Parathyroid adenoma (tissue), 2 donors: ENCODE data around the gene HOXB7.

ENCODE experiments used
- H2AFZ ChIP-seq: fragments of 300-600 bp; sonication (generic); one replicate; pipeline ENCODE4 v1.7.0; 2017; ENCODE audit warnings: antibody characterized with exemption, mild to moderate bottlenecking
- H3K27ac ChIP-seq: fragments of 300-600 bp; sonication (generic); one replicate; pipeline ENCODE4 v1.7.0; 2017
- H3K27me3 ChIP-seq: fragments of 300-600 bp; sonication (generic); one replicate; pipeline ENCODE4 v1.7.0; 2017; ENCODE audit warnings: low read length; ENCODE audit not compliant: control insufficient read depth, insufficient read depth
- H3K36me3 ChIP-seq: fragments of 300-600 bp; sonication (generic); one replicate; pipeline ENCODE4 v1.7.0; 2017; ENCODE audit warnings: low read length; ENCODE audit not compliant: control insufficient read depth, insufficient read depth
- H3K4me1 ChIP-seq: fragments of 300-600 bp; sonication (generic); one replicate; pipeline ENCODE4 v1.7.0; 2017; ENCODE audit warnings: control low read depth
- H3K4me2 ChIP-seq: fragments of 300-600 bp; sonication (generic); one replicate; pipeline ENCODE4 v1.7.0; 2017; ENCODE audit warnings: low read length
- H3K4me3 ChIP-seq: fragments of 300-600 bp; sonication (generic); one replicate; pipeline ENCODE4 v1.7.0; 2017; ENCODE audit warnings: low read depth, low read length
- H3K79me2 ChIP-seq: fragments of 300-600 bp; sonication (generic); one replicate; pipeline ENCODE4 v1.7.0; 2017; ENCODE audit warnings: control low read depth
- H3K9ac ChIP-seq: fragments of 300-600 bp; sonication (generic); one replicate; pipeline ENCODE4 v1.7.0; 2017; ENCODE audit warnings: mild to moderate bottlenecking
- H3K9me3 ChIP-seq: fragments of 300-600 bp; sonication (generic); one replicate; pipeline ENCODE4 v1.7.0; 2017; ENCODE audit warnings: low read length; ENCODE audit not compliant: control insufficient read depth
- TF ChIP-seq, protein P1 (sequence below): fragments of 300-600 bp; sonication (generic); IDR thresholded peaks from one replicate; pipeline ENCODE4 v1.7.0; 2017; ENCODE audit warnings: antibody characterized with exemption, mild to moderate bottlenecking
- donor health status: primary hyperparathyroidism.

Gene HOXB7

GRCh38 chr17:48592057-48592514 lies 18.7 kb downstream of the HOXB7 start:
- Histone ChIP-seq H3K27me3 (no peaks in the 10 kb centered on the region), H3K27ac (no peak overlapping the region), H3K36me3 (no peaks in the 10 kb centered on the region), H3K9ac (no peak overlapping the region), H3K79me2 (no peaks in the 10 kb centered on the region), H3K4me3 (no peak overlapping the region), H3K4me1 (no peaks in the 10 kb centered on the region), H3K9me3 (no peaks in the 10 kb centered on the region), H3K4me2 (no peak overlapping the region), H2AFZ (no peak overlapping the region)
- TF ChIP-seq, protein P1, sequence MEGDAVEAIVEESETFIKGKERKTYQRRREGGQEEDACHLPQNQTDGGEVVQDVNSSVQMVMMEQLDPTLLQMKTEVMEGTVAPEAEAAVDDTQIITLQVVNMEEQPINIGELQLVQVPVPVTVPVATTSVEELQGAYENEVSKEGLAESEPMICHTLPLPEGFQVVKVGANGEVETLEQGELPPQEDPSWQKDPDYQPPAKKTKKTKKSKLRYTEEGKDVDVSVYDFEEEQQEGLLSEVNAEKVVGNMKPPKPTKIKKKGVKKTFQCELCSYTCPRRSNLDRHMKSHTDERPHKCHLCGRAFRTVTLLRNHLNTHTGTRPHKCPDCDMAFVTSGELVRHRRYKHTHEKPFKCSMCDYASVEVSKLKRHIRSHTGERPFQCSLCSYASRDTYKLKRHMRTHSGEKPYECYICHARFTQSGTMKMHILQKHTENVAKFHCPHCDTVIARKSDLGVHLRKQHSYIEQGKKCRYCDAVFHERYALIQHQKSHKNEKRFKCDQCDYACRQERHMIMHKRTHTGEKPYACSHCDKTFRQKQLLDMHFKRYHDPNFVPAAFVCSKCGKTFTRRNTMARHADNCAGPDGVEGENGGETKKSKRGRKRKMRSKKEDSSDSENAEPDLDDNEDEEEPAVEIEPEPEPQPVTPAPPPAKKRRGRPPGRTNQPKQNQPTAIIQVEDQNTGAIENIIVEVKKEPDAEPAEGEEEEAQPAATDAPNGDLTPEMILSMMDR: no peak

GRCh38 chr17:48591255-48592056 lies 19.4 kb downstream of the HOXB7 start:
- Histone ChIP-seq H3K4me1 (no peaks in the 10 kb centered on the region), H3K4me3 (no peak overlapping the region), H3K4me2 (no peak overlapping the region), H3K79me2 (no peaks in the 10 kb centered on the region), H3K27ac (no peak overlapping the region), H3K9ac (no peak overlapping the region), H2AFZ (no peak overlapping the region), H3K9me3 (no peaks in the 10 kb centered on the region), H3K27me3 (no peaks in the 10 kb centered on the region), H3K36me3 (no peaks in the 10 kb centered on the region)
- TF ChIP-seq, protein P1: no peak

- Histone ChIP-seq H3K79me2 (no peaks in the 10 kb centered on the region), H3K27ac (no peak overlapping the region), H3K4me1 (no peaks in the 10 kb centered on the region), H3K4me2 (no peak overlapping the region), H3K9ac (no peak overlapping the region), H3K36me3 (no peaks in the 10 kb centered on the region), H3K9me3 (no peaks in the 10 kb centered on the region), H2AFZ (no peak overlapping the region), H3K27me3 (no peaks in the 10 kb centered on the region), H3K4me3 (no peak overlapping the region)
- TF ChIP-seq, protein P1: no peak
Measured at GRCh38 chr17:48590607-48591161, 20.1 kb downstream of the HOXB7 start.

DNA sequence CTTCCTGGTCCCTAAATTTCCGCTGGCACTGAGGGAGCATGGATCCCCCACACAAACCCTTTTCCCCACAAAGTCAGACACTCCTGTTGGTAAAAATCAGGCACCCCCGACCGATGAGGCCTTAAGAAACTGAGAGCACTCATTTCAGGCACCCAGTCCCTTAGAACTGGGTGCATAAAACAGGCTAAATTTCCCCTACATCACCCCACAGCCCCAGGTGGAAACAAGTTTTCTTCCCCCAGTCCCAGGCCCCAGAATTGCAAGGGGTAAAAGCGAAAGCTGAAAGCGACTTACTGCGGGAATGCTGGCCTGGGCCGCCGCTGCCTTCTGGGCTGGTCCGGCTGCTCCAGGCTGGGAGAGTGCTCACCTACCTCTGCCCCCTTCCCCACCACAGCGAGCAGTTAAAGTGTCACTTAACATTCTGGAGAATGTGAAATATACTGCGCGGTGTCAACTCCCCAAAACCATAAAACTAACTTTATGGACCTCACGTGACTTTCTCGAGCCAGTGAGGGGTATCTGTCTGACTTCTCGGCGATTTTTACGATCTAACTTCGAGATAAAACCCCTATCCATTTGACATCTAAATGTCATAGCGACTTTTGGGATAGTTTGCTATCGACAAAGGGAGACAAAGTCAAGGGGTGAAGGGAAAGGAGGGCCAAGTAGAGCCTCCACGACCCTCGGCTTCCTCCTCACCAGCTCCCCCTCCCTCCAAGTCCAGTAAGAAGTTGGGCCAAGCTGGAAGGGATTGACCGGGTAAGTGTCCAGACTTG lies 20.8 kb downstream of the HOXB7 start, which contains the start of gene HOXB3:
Gene HOXB3, minus strand, starts transcription at position 411 of the 776 bp plus-strand sequence. CDS start 37,767 bp downstream, outside the sequence.
- Histone ChIP-seq H3K4me2 (no peak within 1 kb of the TSS), H2AFZ (no peak within 1 kb of the TSS), H3K27ac (no peak within 1 kb of the TSS), H3K4me1 (no peaks in the 10 kb centered on the region), H3K36me3 (no peaks in the 10 kb centered on the region), H3K4me3 (no peak within 1 kb of the TSS), H3K27me3 (no peaks in the 10 kb centered on the region), H3K9me3 (no peaks in the 10 kb centered on the region), H3K79me2 (no peaks in the 10 kb centered on the region), H3K9ac (no peak within 1 kb of the TSS)
- TF ChIP-seq, protein P1: no peak
